ENCODE measurements around the gene PHLDA1. TPM values are rescaled to one million over a fixed set of nuclear protein-coding genes. Genes with fewer than 3 reads are reported as not detected.

Gene PHLDA1
- total and polyA plus RNA-seq, 10 of the 15 experiments (the other 5 are each of a cell fraction or from before 2014, with no cell fraction given): 0.66 to 14.2 (median 1.3) TPM

DNA sequence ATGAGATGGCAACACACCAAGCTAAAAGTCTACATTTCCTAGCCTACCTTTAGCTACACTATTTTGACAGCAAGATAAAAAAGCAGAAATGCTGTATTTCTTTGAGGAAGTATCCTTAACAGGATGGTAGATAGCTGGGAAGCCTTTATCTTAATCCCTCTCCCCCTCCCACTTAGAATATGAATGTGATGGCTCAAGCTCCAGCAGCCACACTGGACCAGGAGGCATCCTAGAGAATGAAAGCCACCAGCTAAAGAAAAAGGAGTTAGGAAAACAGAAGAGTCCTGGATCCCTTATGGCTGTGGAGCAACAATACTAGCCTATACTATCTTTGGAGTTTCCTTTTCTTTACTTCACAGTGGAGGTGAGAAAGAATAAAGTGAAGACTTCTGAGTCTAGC is 37.8 kb upstream of the PHLDA1 start (continued):
- no peak for TF ChIP-seq EP300 (IDR thresholded peaks at IDR 0.05; ENCODE audit: borderline replicate concordance in 1 of 2, control insufficient read depth in 1 of 2, low read depth in 2 of 2, low read length in 2 of 2)

DNA sequence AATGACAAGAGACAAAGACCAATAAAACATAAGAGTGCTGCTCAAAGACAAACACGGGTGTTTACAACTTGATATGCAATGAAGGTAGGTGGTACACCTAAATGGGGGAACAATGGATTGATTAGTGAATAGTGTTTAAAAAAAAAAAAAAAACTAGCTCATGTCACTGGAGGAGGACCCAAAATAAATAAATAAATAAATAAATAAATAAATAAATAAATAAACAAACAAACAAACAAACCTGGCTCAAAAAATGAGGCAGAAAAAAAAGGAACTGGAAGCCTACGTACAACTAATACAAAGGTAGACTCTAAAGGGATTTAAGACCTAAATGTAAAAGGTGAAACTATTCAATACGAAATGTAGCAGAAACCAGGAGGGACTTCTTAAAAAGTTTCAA is 34.3 kb upstream of the PHLDA1 start:
- ChIA-PET POLR2A (no interaction called here), CTCF (interaction anchor here (0.9 to 1.6 kb wide), 2 partner anchors 8 to 26 kb away, joined by 3 to 4 read pairs; no protein-coding TSS in a partner anchor), SMC1A (ENCODE audit: uncharacterized antibody, unreplicated experiment) (interaction anchor here (0.6 to 4.2 kb wide), 3 partner anchors 14 to 735 kb away, joined by 3 to 29 read pairs (median 5); no protein-coding TSS in a partner anchor), RAD21 (ENCODE audit: unreplicated experiment) (interaction anchor here (1.2 kb wide), 1 partner anchor 16 kb away, joined by 5 read pairs; no protein-coding TSS in a partner anchor)
- in situ Hi-C loops (cut with MboI): no loop called here
- no peaks in the 10 kb centered on the region for H4K20me1 ChIP-seq (ENCODE audit: control insufficient read depth, insufficient read depth)
- ATAC-seq (no peak), DNase-seq (ENCODE audit: low read depth, low spot score) (no peak), FAIRE-seq (no peak)
- no TSS peak for BruUV-seq (replicated peaks)
- H3K9me3 ChIP-seq (replicated peaks; ENCODE audit: control insufficient read depth, insufficient read depth, low read length): peaks cover 10% of the 10 kb centered on the region
- H3K36me3 ChIP-seq (ENCODE audit: control insufficient read depth in 2 of 2, insufficient read depth in 2 of 2, low read length in 1 of 2): peaks cover 4 to 32% of the 10 kb centered on the region in 2 experiments
- H3K4me3 ChIP-seq: no peak overlapping the region
- no peak overlapping the region for H3K4me2 ChIP-seq (ENCODE audit: control insufficient read depth, insufficient read depth)
- 88% methylated on average over 3 of the region's 3 CpGs for WGBS (ENCODE audit: insufficient coverage, insufficient replicate concordance, low lambda C conversion rate, missing lambda C conversion rate)
- H3K4me1 ChIP-seq (ENCODE audit: control insufficient read depth, insufficient read depth, low read length): no peaks in the 10 kb centered on the region
- H3K27me3 ChIP-seq (replicated peaks in 1 of 2; ENCODE audit: control insufficient read depth in 2 of 2, insufficient read depth in 2 of 2, low read length in 1 of 2): no peaks in the 10 kb centered on the region
- no peak overlapping the region for H3K9ac ChIP-seq (ENCODE audit: control insufficient read depth, insufficient read depth, low read length)
- intact Hi-C loops (cut with micrococcal nuclease; ENCODE audit: unreplicated experiment): no loop called here
- no peak overlapping the region for H3K27ac ChIP-seq (ENCODE audit: control insufficient read depth, insufficient read depth)
- peaks cover 75% of the 10 kb centered on the region for H3K79me2 ChIP-seq (ENCODE audit: control insufficient read depth, insufficient read depth, low read length)
- H2AFZ ChIP-seq (ENCODE audit: control insufficient read depth, low read depth, low read length): no peak overlapping the region
- TF ChIP-seq YY1 (IDR thresholded peaks at IDR 0.05; ENCODE audit: low read depth, low read length): no peak
- TF ChIP-seq POLR2AphosphoS2 (IDR thresholded peaks at IDR 0.05; ENCODE audit: low read depth, low read length): no peak
- TF ChIP-seq RUNX3 (IDR thresholded peaks at IDR 0.05; ENCODE audit: low read length): no peak
- TF ChIP-seq, protein P1, sequence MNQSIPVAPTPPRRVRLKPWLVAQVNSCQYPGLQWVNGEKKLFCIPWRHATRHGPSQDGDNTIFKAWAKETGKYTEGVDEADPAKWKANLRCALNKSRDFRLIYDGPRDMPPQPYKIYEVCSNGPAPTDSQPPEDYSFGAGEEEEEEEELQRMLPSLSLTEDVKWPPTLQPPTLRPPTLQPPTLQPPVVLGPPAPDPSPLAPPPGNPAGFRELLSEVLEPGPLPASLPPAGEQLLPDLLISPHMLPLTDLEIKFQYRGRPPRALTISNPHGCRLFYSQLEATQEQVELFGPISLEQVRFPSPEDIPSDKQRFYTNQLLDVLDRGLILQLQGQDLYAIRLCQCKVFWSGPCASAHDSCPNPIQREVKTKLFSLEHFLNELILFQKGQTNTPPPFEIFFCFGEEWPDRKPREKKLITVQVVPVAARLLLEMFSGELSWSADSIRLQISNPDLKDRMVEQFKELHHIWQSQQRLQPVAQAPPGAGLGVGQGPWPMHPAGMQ (IDR thresholded peaks at IDR 0.05; ENCODE audit: borderline replicate concordance): no peak
- TF ChIP-seq KAT2A (conservative IDR thresholded peaks at IDR 0.05; ENCODE audit: control insufficient read depth, low read depth, low read length): no peak
- TF ChIP-seq, protein P2, sequence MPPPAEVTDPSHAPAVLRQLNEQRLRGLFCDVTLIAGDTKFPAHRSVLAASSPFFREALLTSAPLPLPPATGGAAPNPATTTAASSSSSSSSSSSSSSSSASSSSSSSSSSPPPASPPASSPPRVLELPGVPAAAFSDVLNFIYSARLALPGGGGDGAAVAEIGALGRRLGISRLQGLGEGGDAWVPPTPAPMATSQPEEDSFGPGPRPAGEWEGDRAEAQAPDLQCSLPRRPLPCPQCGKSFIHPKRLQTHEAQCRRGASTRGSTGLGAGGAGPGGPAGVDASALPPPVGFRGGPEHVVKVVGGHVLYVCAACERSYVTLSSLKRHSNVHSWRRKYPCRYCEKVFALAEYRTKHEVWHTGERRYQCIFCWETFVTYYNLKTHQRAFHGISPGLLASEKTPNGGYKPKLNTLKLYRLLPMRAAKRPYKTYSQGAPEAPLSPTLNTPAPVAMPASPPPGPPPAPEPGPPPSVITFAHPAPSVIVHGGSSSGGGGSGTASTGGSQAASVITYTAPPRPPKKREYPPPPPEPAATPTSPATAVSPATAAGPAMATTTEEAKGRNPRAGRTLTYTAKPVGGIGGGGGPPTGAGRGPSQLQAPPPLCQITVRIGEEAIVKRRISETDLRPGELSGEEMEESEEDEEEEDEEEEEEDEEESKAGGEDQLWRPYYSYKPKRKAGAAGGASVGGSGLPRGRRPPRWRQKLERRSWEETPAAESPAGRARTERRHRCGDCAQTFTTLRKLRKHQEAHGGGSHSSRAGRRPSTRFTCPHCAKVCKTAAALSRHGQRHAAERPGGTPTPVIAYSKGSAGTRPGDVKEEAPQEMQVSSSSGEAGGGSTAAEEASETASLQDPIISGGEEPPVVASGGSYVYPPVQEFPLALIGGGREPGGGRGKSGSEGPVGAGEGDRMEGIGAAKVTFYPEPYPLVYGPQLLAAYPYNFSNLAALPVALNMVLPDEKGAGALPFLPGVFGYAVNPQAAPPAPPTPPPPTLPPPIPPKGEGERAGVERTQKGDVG (CRISPR knock-in tag; IDR thresholded peaks at IDR 0.05): no peak
- TF ChIP-seq RELA (IDR thresholded peaks at IDR 0.05; ENCODE audit: borderline replicate concordance, partially characterized antibody): no peak
- TF ChIP-seq, protein P3, sequence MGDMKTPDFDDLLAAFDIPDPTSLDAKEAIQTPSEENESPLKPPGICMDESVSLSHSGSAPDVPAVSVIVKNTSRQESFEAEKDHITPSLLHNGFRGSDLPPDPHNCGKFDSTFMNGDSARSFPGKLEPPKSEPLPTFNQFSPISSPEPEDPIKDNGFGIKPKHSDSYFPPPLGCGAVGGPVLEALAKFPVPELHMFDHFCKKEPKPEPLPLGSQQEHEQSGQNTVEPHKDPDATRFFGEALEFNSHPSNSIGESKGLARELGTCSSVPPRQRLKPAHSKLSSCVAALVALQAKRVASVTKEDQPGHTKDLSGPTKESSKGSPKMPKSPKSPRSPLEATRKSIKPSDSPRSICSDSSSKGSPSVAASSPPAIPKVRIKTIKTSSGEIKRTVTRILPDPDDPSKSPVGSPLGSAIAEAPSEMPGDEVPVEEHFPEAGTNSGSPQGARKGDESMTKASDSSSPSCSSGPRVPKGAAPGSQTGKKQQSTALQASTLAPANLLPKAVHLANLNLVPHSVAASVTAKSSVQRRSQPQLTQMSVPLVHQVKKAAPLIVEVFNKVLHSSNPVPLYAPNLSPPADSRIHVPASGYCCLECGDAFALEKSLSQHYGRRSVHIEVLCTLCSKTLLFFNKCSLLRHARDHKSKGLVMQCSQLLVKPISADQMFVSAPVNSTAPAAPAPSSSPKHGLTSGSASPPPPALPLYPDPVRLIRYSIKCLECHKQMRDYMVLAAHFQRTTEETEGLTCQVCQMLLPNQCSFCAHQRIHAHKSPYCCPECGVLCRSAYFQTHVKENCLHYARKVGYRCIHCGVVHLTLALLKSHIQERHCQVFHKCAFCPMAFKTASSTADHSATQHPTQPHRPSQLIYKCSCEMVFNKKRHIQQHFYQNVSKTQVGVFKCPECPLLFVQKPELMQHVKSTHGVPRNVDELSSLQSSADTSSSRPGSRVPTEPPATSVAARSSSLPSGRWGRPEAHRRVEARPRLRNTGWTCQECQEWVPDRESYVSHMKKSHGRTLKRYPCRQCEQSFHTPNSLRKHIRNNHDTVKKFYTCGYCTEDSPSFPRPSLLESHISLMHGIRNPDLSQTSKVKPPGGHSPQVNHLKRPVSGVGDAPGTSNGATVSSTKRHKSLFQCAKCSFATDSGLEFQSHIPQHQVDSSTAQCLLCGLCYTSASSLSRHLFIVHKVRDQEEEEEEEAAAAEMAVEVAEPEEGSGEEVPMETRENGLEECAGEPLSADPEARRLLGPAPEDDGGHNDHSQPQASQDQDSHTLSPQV (IDR thresholded peaks at IDR 0.05): no peak
- TF ChIP-seq POLR2AphosphoS5 (IDR thresholded peaks at IDR 0.05; ENCODE audit: low read length): no peak
- no peak for TF ChIP-seq SIN3A (IDR thresholded peaks at IDR 0.05; ENCODE audit: low read depth, low read length)
- no peak for TF ChIP-seq TBL1XR1 (IDR thresholded peaks at IDR 0.05; ENCODE audit: low read depth, low read length)
